ENCODE measurements around the gene ATP6V0D1.

The ATP6V0D1 gene

DNA sequence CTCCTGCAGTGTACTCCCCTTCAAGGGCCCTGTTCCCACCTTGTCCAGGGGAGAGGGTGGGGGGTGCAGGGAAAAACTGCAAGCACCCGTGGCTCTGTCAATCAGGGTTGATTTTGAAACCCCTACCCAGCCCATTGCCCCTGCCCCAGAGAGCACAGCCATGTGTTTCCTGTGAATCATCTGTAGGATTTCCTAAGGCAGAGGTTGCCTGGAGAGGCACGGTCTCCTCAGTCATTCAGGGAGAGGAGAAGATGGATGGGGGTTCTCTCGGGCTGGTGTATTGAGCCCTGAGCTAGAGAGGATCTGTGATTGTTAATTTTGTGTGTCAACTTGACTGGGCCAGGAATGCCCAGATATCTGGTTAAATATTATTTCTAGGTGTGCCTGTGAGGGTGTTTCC is 5.8 kb upstream of the ATP6V0D1 start:
- DNase-seq (ENCODE audit: low read depth), result peak; percentile 82
- H3K4me3 ChIP-seq (ENCODE audit: low read depth, low read length), result no peak overlapping the region
- TF ChIP-seq CTCF (IDR thresholded peaks at IDR 0.05; ENCODE audit: low read depth, low read length), result no peak
- peak; percentile 75 for TF ChIP-seq MYC (IDR thresholded peaks at IDR 0.05; ENCODE audit: low read depth, low read length)

- TF ChIP-seq, protein P1, sequence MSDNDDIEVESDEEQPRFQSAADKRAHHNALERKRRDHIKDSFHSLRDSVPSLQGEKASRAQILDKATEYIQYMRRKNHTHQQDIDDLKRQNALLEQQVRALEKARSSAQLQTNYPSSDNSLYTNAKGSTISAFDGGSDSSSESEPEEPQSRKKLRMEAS (IDR thresholded peaks at IDR 0.05; ENCODE audit: low read depth, low read length), result no peak
- TF ChIP-seq POLR2A (IDR thresholded peaks at IDR 0.05; ENCODE audit: extremely low read depth, insufficient read length) (no peak), CTCF (IDR thresholded peaks at IDR 0.05; ENCODE audit: low read depth, low read length) (no peak), MYC (IDR thresholded peaks at IDR 0.05; ENCODE audit: low read depth, low read length) (no peak)
- no peak for DNase-seq (ENCODE audit: low read depth)
- no peak overlapping the region for H3K4me3 ChIP-seq (ENCODE audit: low read depth, low read length)
These were observed 3.0 kb upstream of the ATP6V0D1 start for GRCh38 chr16:67483731-67484525.

GRCh38 chr16:67483150-67483549 is 2.2 kb upstream of the ATP6V0D1 start, which contains the start of gene AGRP:
Gene AGRP (minus strand): TSS chr16:67483547. CDS start chr16:67483398, 149 bp downstream.
- no peak within 1 kb of the TSS for H3K4me3 ChIP-seq (ENCODE audit: low read depth, low read length)
- DNase-seq (ENCODE audit: low read depth), result no peak
- TF ChIP-seq MYC (IDR thresholded peaks at IDR 0.05; ENCODE audit: low read depth, low read length) (no peak), POLR2A (IDR thresholded peaks at IDR 0.05; ENCODE audit: extremely low read depth, insufficient read length) (no peak), CTCF (IDR thresholded peaks at IDR 0.05; ENCODE audit: low read depth, low read length) (no peak)
- TF ChIP-seq, protein P1 (IDR thresholded peaks at IDR 0.05; ENCODE audit: low read depth, low read length), result no peak

- TF ChIP-seq CTCF (IDR thresholded peaks at IDR 0.05; ENCODE audit: low read depth, low read length), result no peak
- no peak for TF ChIP-seq POLR2A (IDR thresholded peaks at IDR 0.05; ENCODE audit: extremely low read depth, insufficient read length)
- no peak for TF ChIP-seq MYC (IDR thresholded peaks at IDR 0.05; ENCODE audit: low read depth, low read length)
- TF ChIP-seq, protein P1 (IDR thresholded peaks at IDR 0.05; ENCODE audit: low read depth, low read length), result no peak
- no peak overlapping the region for H3K4me3 ChIP-seq (ENCODE audit: low read depth, low read length)
- no peak for DNase-seq (ENCODE audit: low read depth)
These were observed 1.4 kb upstream of the ATP6V0D1 start for GRCh38 chr16:67482233-67482924.

DNA sequence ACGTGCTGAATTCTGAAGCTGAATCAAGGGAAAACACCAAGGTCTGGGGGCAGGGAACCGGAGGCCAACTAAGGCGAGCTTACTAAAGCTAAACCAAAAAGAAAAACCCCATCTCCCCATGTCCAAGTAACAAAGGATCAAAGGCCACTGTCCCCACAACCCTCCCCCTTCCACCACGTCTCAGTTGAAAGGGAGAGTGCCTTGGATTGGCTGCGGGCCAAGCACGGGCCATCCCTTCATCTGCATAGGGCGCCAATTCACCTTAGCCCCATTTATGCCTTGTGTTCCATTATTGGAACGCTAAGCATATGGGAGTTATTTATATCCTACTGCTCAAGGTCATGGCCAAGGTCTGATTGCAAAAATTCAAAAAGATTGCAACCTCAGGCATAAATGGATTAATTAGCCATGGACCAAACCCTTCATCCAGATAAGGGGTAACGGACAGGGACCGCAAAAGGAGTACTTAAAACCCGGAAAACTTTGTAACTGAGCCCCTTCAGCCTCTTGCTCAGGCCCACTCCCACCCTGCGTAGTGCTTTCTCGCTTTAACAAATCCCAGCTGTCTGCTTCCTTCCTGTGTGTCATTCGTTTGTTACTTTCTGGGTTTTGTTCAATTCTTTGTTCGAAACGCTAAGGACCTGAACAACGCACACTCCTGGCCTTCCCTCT is 740 bp upstream of the ATP6V0D1 start:
- peak overlapping the region; percentile 60 for H3K4me3 ChIP-seq (ENCODE audit: low read depth, low read length)
- TF ChIP-seq CTCF (IDR thresholded peaks at IDR 0.05; ENCODE audit: low read depth, low read length) (no peak), POLR2A (IDR thresholded peaks at IDR 0.05; ENCODE audit: extremely low read depth, insufficient read length) (no peak), MYC (IDR thresholded peaks at IDR 0.05; ENCODE audit: low read depth, low read length) (no peak)
- TF ChIP-seq, protein P1 (IDR thresholded peaks at IDR 0.05; ENCODE audit: low read depth, low read length), result no peak
- DNase-seq (ENCODE audit: low read depth), result peak; percentile 28

Data from NB4 (cell line).